Cardiac muscle cell (in vitro differentiated cells and primary cell): ENCODE results near the gene MAP1A. TPM values are rescaled to one million over a fixed set of nuclear protein-coding genes. Genes with fewer than 3 reads are reported as not detected.

Experiments used
- DNase-seq, 2 donors: peaks; one replicate each; pipeline versions ENCODE4 v3.0.0 to v3.0.0-alpha.2; 2010 to 2017; ENCODE audit warnings: low read depth in 1 of 2, low spot score in 1 of 2
- H3K27ac ChIP-seq: fragments of 200-600 bp; sonication (generic); 2 replicates; pipeline ENCODE4 v1.5.1; 2016
- H3K27me3 ChIP-seq: fragments of 200-600 bp; sonication (generic); 2 replicates; pipeline ENCODE4 v1.6.0; 2016; ENCODE audit warnings: control low read depth
- H3K36me3 ChIP-seq: fragments of 200-600 bp; sonication (generic); 2 replicates; pipeline ENCODE4 v1.5.1; 2016; ENCODE audit warnings: control low read depth
- H3K4me1 ChIP-seq: fragments of 200-600 bp; sonication (generic); 2 replicates; pipeline ENCODE4 v1.8.1; 2017; ENCODE audit warnings: low read depth, mild to moderate bottlenecking, mixed run types
- H3K4me3 ChIP-seq: fragments of 200-600 bp; sonication (generic); 2 replicates; pipeline ENCODE4 v1.5.1; 2016; ENCODE audit warnings: mild to moderate bottlenecking
- H3K9me3 ChIP-seq: fragments of 200-600 bp; sonication (generic); 2 replicates; pipeline ENCODE4 v1.5.1; 2017; ENCODE audit warnings: low read depth, mild to moderate bottlenecking, control low read depth
- CTCF ChIP-seq: IDR thresholded peaks from 2 replicates; pipeline ENCODE4 v1.5.1; 2012; ENCODE audit warnings: low read depth, mild to moderate bottlenecking, low read length
- polyA plus RNA-seq: library from polyadenylated mRNA; unstranded; fragments of >200 nt; fragmentation: Nextera tagmentation; extraction: Ambion mirVana; gene quantifications from 2 replicates; pipeline ENCODE4 v1.2.1, GENCODE V29; 2016
- total RNA-seq: library from RNA; depleted of rRNA; stranded (reverse); fragments of >200 nt; gene quantifications from 2 replicates; pipeline ENCODE4 v1.2.3, GENCODE V29; 2016

The MAP1A gene
- total and polyA plus RNA-seq, 2 experiments from 2014 or later, result 19.3 to 30.6 TPM

GRCh38 chr15:43513550-43513949, 3.9 kb upstream of the MAP1A start:
- Histone ChIP-seq H3K9me3 (no peaks in the 10 kb centered on the region), H3K4me3 (no peak overlapping the region), H3K27ac (no peak overlapping the region), H3K27me3 (no peaks in the 10 kb centered on the region), H3K36me3 (no peaks in the 10 kb centered on the region), H3K4me1 (peaks cover 26% of the 10 kb centered on the region)
- no peak for DNase-seq
- no peak for TF ChIP-seq CTCF

GRCh38 chr15:43514241-43515057, 3.0 kb upstream of the MAP1A start:
- peaks cover 26% of the 10 kb centered on the region for H3K4me1 ChIP-seq
- peak; percentile 62 for TF ChIP-seq CTCF
- no peaks in the 10 kb centered on the region for H3K36me3 ChIP-seq
- peak; percentile 30 to 62 for DNase-seq
- no peaks in the 10 kb centered on the region for H3K27me3 ChIP-seq
- H3K4me3 ChIP-seq, result no peak overlapping the region
- no peaks in the 10 kb centered on the region for H3K9me3 ChIP-seq
- H3K27ac ChIP-seq, result no peak overlapping the region

GRCh38 chr15:43515741-43516140, 1.7 kb upstream of the MAP1A start:
- Histone ChIP-seq H3K9me3 (no peaks in the 10 kb centered on the region), H3K27ac (no peak overlapping the region), H3K4me1 (peaks cover 22% of the 10 kb centered on the region), H3K27me3 (no peaks in the 10 kb centered on the region), H3K4me3 (no peak overlapping the region), H3K36me3 (peaks cover 3% of the 10 kb centered on the region)
- DNase-seq, result no peak
- no peak for TF ChIP-seq CTCF

GRCh38 chr15:43516185-43516584, 1.2 kb upstream of the MAP1A start:
- H3K27ac ChIP-seq, result peak overlapping the region; percentile 82
- DNase-seq, result peak in 1 of 2 donors; percentile 16
- no peaks in the 10 kb centered on the region for H3K9me3 ChIP-seq
- peaks cover 22% of the 10 kb centered on the region for H3K4me1 ChIP-seq
- H3K4me3 ChIP-seq, result no peak overlapping the region
- no peaks in the 10 kb centered on the region for H3K27me3 ChIP-seq
- H3K36me3 ChIP-seq, result peaks cover 7% of the 10 kb centered on the region
- no peak for TF ChIP-seq CTCF

GRCh38 chr15:43516801-43517353, 531 bp upstream of the MAP1A start:
- peak; percentile 31 to 46 for DNase-seq
- Histone ChIP-seq H3K4me1 (peaks cover 22% of the 10 kb centered on the region), H3K36me3 (peaks cover 14% of the 10 kb centered on the region), H3K27ac (peak overlapping the region; percentile 82), H3K27me3 (no peaks in the 10 kb centered on the region), H3K4me3 (peak overlapping the region; percentile 50), H3K9me3 (no peaks in the 10 kb centered on the region)
- no peak for TF ChIP-seq CTCF
